C4-2B (cell line): ENCODE data around the gene VIPR1.

Experiments used
- CTCF ChIP-seq: fragments of 450-650 bp; conservative IDR thresholded peaks from 2 replicates; pipeline ENCODE4 v1.5.1; 2017; ENCODE audit warnings: mild to moderate bottlenecking
- ZFX ChIP-seq: fragments of 450-650 bp; IDR thresholded peaks from 2 replicates; pipeline ENCODE4 v1.6.1; 2017

DNA sequence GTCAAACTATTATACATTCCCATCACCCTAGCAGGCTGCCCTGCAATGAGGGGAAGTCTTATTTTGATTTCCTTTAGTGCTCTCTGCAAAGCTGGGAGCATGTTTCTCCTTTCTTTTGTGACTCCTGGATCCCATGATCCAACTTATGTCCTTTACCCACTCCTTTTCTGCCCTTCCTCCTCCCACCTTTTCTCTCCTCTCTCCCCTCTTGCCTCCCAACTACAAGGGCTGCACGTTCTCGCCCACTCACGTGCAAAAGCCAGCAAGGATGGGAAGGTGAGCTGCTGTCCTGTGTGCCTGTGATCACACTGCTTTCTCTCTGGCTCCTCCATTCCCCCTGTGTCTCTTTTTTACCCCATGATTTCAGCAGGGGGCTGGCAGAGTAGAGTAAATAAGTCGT is 6.1 kb downstream of the VIPR1 start:
- TF ChIP-seq CTCF (no peak), ZFX (no peak)
